OCI-LY1 (cell line): ENCODE measurements around the gene STX11.

Experiments used
- H2AFZ ChIP-seq: fragments of 200-600 bp; sonication (generic), shearing (Covaris generic); 2 replicates; pipeline ENCODE4 v1.6.0; 2014; ENCODE audit warnings: antibody characterized with exemption, mild to moderate bottlenecking, low read length
- H3F3A ChIP-seq: fragments of 200-600 bp; sonication (generic), shearing (Covaris generic); 2 replicates; pipeline ENCODE4 v1.6.0; 2014; ENCODE audit warnings: mild to moderate bottlenecking, antibody characterized with exemption, low read length, moderate library complexity; ENCODE audit not compliant: insufficient read depth
- H3K27ac ChIP-seq: fragments of 200-600 bp; sonication (generic); 2 replicates; pipeline ENCODE4 v1.5.1; 2014; ENCODE audit warnings: low read length, mixed run types, mild to moderate bottlenecking, low read depth; ENCODE audit not compliant: poor library complexity, severe bottlenecking
- H3K27me3 ChIP-seq: fragments of 200-600 bp; sonication (generic); 2 replicates; pipeline ENCODE4 v1.6.0; 2014; ENCODE audit warnings: antibody characterized with exemption, mild to moderate bottlenecking, low read length, moderate library complexity; ENCODE audit not compliant: insufficient read depth
- H3K36me3 ChIP-seq: fragments of 200-600 bp; sonication (generic); 2 replicates; pipeline ENCODE4 v1.6.1; 2014; ENCODE audit warnings: mild to moderate bottlenecking, antibody characterized with exemption, low read length, moderate library complexity, mixed read lengths; ENCODE audit not compliant: insufficient read depth
- H3K4me1 ChIP-seq: fragments of 200-600 bp; sonication (generic); 2 replicates; pipeline ENCODE4 v1.5.1; 2014; ENCODE audit warnings: mild to moderate bottlenecking, low read length, moderate library complexity; ENCODE audit not compliant: insufficient read depth, severe bottlenecking
- H3K4me2 ChIP-seq: fragments of 200-600 bp; sonication (generic), shearing (Covaris generic); 2 replicates; pipeline ENCODE4 v1.6.1; 2014; ENCODE audit warnings: low read length
- H3K4me3 ChIP-seq: fragments of 200-600 bp; sonication (generic); 2 replicates; pipeline ENCODE4 v1.5.1; 2014; ENCODE audit warnings: low read length, low read depth, mild to moderate bottlenecking, mixed read lengths; ENCODE audit not compliant: poor library complexity, severe bottlenecking
- H3K79me2 ChIP-seq: fragments of 200-600 bp; shearing (Covaris generic); 2 replicates; pipeline ENCODE4 v1.6.1; 2016; ENCODE audit warnings: mixed run types, low read length, mixed read lengths; ENCODE audit not compliant: insufficient read depth
- H3K9ac ChIP-seq: fragments of 200-600 bp; sonication (generic), shearing (Covaris generic); 2 replicates; pipeline ENCODE4 v1.6.1; 2014; ENCODE audit warnings: mild to moderate bottlenecking, low read length, mixed read lengths
- H3K9me2 ChIP-seq: fragments of 200-600 bp; sonication (generic), shearing (Covaris generic); 2 replicates; pipeline ENCODE4 v1.6.1; 2014; ENCODE audit warnings: low read depth, mild to moderate bottlenecking, low read length, mixed read lengths
- H3K9me3 ChIP-seq: fragments of 200-600 bp; shearing (Covaris generic); 2 replicates; pipeline ENCODE4 v1.6.1; 2014; ENCODE audit warnings: low read length, mixed read lengths
- H4K20me1 ChIP-seq: fragments of 200-600 bp; sonication (generic), shearing (Covaris generic); 2 replicates; pipeline ENCODE4 v1.6.0; 2016; ENCODE audit warnings: mild to moderate bottlenecking, low read length; ENCODE audit not compliant: insufficient read depth
- CTCF ChIP-seq: fragments of 200-600 bp; sonication (generic), shearing (Covaris generic); IDR thresholded peaks from 2 replicates; pipeline ENCODE4 v1.5.1; 2017; ENCODE audit warnings: mild to moderate bottlenecking, antibody characterized with exemption, low read length, moderate library complexity, mixed read lengths
- EZH2 ChIP-seq: fragments of 200-600 bp; sonication (generic), shearing (Covaris generic); IDR thresholded peaks from 2 replicates; pipeline ENCODE4 v1.8.0; 2017; ENCODE audit warnings: borderline replicate concordance, mixed run types, mild to moderate bottlenecking, antibody characterized with exemption, low read length, moderate library complexity, mixed read lengths

The STX11 gene

DNA sequence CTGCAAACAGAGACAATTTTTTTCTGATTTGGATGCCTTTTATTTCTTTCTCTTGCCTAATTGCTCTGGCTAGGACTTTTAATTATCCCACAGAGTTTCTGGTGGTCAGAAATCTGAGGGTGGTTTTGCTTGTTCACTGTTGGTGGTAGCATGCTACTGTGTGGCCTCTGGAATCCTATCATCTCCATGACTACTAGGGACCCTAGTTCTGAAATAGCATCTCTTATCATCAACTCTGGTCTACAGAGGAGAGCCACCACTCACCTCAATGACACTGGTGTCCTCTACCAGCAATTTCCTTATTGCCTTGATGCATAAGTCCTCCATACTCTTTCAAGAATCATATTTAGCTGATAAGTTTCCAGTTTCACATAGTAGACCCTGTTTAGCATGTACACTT is 27.5 kb upstream of the STX11 start:
- Histone ChIP-seq H3K9me3 (no peaks in the 10 kb centered on the region), H3F3A (no peaks in the 10 kb centered on the region), H3K4me2 (no peak overlapping the region), H3K4me3 (no peak overlapping the region), H3K27me3 (no peaks in the 10 kb centered on the region; the same call in 1 of the 2 replicates), H3K79me2 (no peaks in the 10 kb centered on the region), H3K27ac (no peak overlapping the region), H4K20me1 (no peaks in the 10 kb centered on the region), H3K9me2 (no peaks in the 10 kb centered on the region), H2AFZ (no peak overlapping the region), H3K9ac (no peak overlapping the region), H3K36me3 (no peaks in the 10 kb centered on the region), H3K4me1 (no peaks in the 10 kb centered on the region)
- TF ChIP-seq EZH2 (no peak), CTCF (no peak)

GRCh38 chr6:144123421-144123820 is 26.9 kb upstream of the STX11 start:
- Histone ChIP-seq H3K79me2 (no peaks in the 10 kb centered on the region), H3K36me3 (no peaks in the 10 kb centered on the region), H3K9me3 (no peaks in the 10 kb centered on the region), H3K4me2 (no peak overlapping the region), H2AFZ (no peak overlapping the region), H3K4me3 (no peak overlapping the region), H3K4me1 (no peaks in the 10 kb centered on the region), H3K9me2 (no peaks in the 10 kb centered on the region), H3K27ac (no peak overlapping the region), H3F3A (no peaks in the 10 kb centered on the region), H3K9ac (no peak overlapping the region), H3K27me3 (no peaks in the 10 kb centered on the region; the same call in 1 of the 2 replicates), H4K20me1 (no peaks in the 10 kb centered on the region)
- no peak for TF ChIP-seq EZH2
- TF ChIP-seq CTCF: no peak

DNA sequence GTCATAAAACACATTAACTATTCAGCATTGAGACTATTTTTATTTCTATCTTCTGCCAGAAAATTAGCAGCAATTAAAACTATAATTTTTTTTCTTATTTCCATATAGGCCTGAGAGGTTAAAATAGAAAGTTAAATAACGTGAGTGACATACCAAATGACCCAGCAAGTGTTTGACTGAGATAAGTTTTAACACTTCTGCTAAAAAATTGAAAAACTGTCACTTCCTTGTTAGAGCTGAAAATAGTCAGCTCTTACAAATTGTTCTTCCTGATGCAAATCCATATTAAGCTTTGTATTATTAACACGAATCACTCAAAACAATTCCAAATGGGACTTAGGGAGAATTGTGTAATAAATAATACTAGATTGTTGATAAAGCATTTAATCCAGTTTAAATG is 26.5 kb upstream of the STX11 start:
- no peak overlapping the region for H3K9ac ChIP-seq
- no peaks in the 10 kb centered on the region for H4K20me1 ChIP-seq
- TF ChIP-seq EZH2 (no peak), CTCF (no peak)
- no peaks in the 10 kb centered on the region for H3K9me2 ChIP-seq
- H3K79me2 ChIP-seq: no peaks in the 10 kb centered on the region
- no peaks in the 10 kb centered on the region for H3F3A ChIP-seq
- no peak overlapping the region for H3K27ac ChIP-seq
- H3K4me3 ChIP-seq: no peak overlapping the region
- H3K9me3 ChIP-seq: no peaks in the 10 kb centered on the region
- no peak overlapping the region for H3K4me2 ChIP-seq
- H3K4me1 ChIP-seq: no peaks in the 10 kb centered on the region
- no peaks in the 10 kb centered on the region for H3K36me3 ChIP-seq
- no peak overlapping the region for H2AFZ ChIP-seq
- no peaks in the 10 kb centered on the region; the same call in 1 of the 2 replicates for H3K27me3 ChIP-seq
